Cardiac fibroblast (primary cell): ENCODE results near the gene BCL2L14.
A peak's percentile ranks its signal among the peaks of the same experiment; 100 is the strongest.
"Not testable (repeated sequence)": the region's sequence is repeated elsewhere in the genome, so short reads cannot be mapped to it uniquely, and the experiment has no call there.

Experiments
- DNase-seq, 2 donors: peaks; one replicate each; pipeline versions ENCODE4 v3.0.0 to v3.0.0-alpha.2; 2010; ENCODE audit warnings: low read depth in 2 of 2
- H3K4me3 ChIP-seq, 2 donors: replicated peaks in 1 of 2; 1 replicate in 1 of 2; 2 replicates in 1 of 2; pipeline ENCODE4 v1.5.1; 2011; ENCODE audit warnings: low read depth in 2 of 2, low read length in 2 of 2, mild to moderate bottlenecking in 2 of 2, moderate library complexity in 1 of 2
- CTCF ChIP-seq: IDR thresholded peaks from one replicate; pipeline ENCODE4 v1.5.1; 2011; ENCODE audit warnings: low read depth, mild to moderate bottlenecking, low read length, inconsistent platforms

Gene BCL2L14

DNA sequence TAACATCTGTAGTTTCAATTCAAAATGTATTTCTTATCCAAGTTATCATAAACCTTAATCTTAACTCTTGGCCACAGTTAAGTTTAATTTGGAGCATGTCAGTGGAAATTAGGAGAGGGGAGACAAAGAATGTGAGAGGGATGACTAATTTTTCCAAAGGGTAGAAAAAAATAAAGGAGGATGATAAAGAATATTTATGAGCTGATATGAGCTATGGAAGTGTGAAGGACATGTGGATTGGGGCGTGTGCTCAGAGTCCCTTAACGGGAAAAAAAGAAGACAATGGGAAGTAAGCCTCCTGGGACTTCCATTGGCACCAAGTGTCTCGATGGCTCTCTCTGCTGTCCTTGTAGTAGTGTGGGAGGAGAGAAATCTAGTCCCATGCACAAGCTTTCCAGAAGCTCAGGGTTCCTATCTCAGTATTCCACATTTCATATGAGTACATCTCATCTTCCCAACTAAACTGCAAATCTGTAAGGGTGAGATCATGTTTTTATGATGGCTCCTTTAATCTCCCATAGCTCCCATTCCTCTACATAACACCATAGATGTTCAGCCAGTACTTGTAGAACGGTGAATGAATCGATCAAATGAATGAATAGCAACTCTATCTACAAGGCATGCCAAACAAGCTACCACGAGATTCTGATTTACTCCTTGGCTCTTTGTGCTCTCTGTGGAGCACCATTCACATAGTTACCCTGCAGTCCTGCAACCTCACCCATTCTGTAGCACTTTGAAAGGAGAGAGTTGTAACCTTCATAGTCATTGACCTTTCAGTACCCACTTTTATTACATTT lies 27.4 kb downstream of the BCL2L14 start:
- DNase-seq: peak in 1 of 2 donors; percentile 12
- H3K4me3 ChIP-seq: no peak overlapping the region
- TF ChIP-seq CTCF: no peak

- DNase-seq: no peak
- TF ChIP-seq CTCF: no peak
- H3K4me3 ChIP-seq: no peak overlapping the region
Observed at GRCh38 chr12:12098691-12099015, 27.9 kb downstream of the BCL2L14 start.

DNA sequence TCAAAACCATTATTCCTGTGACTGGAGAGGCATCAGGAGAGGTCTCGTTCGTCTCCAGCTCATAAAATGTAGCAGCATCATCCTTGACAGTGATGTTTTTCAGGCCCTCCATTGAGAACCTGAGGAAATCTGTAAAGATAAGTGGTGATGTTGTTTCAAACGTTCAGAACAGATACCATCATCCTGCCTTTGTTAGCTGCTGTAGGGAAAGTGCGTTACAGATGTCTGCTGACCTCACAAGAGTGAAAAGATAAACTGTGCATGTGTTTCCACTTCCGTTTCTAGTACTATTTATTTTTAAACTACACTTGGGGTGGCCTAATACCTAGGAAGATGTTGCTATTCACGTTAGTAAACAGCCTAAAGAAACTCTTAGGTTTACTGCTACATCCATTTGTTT lies 28.4 kb downstream of the BCL2L14 start:
- peak in 1 of 2 donors; percentile 70 for DNase-seq
- no peak overlapping the region for H3K4me3 ChIP-seq
- TF ChIP-seq CTCF: no peak

DNA sequence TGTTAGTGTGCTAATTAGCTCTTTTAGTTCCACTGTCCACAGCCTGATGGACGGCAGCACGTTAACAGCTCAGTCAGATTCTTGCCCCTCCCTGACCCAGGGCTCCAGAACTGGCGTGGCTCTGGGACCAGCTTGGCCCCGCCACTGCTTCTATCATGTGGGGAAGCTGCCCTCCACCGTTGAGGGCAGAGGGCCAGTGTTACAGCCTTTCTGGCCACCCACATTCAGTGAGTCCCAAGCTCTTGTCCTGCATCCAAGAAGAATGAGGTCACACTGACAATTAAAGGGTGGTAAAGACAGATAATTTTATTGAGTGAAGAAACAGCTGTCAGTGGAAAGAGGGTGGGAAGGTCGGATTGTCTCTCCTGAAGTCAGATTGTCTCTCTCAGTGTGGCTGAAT lies 36.9 kb downstream of the BCL2L14 start:
- DNase-seq: no peak
- no peak for TF ChIP-seq CTCF
- H3K4me3 ChIP-seq: no peak overlapping the region

GRCh38 chr12:12108441-12109058 lies 37.8 kb downstream of the BCL2L14 start:
- DNase-seq: no peak
- H3K4me3 ChIP-seq: no peak overlapping the region
- no peak for TF ChIP-seq CTCF

- not testable (repeated sequence) for DNase-seq, H3K4me3 ChIP-seq
Observed at GRCh38 chr12:12110923-12111555, 40.3 kb downstream of the BCL2L14 start.

DNA sequence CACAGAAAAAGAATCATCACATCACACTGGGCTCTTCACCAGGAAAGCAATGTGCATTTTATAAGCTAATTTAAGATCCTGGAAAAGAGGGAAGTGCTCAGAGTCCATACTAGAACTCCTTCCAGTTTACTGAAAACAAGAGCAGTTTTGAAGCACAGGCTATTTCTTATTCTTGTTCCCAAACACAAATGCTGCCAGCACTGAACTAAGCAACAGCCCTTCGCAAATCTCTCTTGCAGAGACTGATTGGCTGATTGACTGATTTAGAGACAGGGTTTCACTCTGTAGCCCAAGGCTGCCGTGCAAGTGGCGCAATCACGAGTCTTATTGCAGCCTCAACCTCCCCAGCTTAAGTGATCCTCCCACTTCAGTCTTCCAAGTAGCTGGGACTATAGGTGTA lies 44.8 kb downstream of the BCL2L14 start:
- no peak for DNase-seq
- H3K4me3 ChIP-seq: no peak overlapping the region
- no peak for TF ChIP-seq CTCF
